IPS DF 6.9 (cell line): ENCODE results near the gene EIF5AL1.
"Not testable (repeated sequence)": the region's sequence is repeated elsewhere in the genome, so short reads cannot be mapped to it uniquely, and the experiment has no call there.

ENCODE experiments used
- DNase-seq: peaks from one replicate; pipeline ENCODE4 v3.0.0-alpha.2; 2013; ENCODE audit warnings: low read depth, low spot score
- H3K27ac ChIP-seq: one replicate; pipeline ENCODE4 v1.5.1; 2013; ENCODE audit warnings: low read length, control low read depth
- H3K27me3 ChIP-seq: 2 replicates; pipeline ENCODE4 v1.6.1; 2013; ENCODE audit warnings: mild to moderate bottlenecking, low read length; ENCODE audit not compliant: control insufficient read depth, insufficient read depth
- H3K36me3 ChIP-seq: 2 replicates; pipeline ENCODE4 v1.6.1; 2013; ENCODE audit warnings: low read length; ENCODE audit not compliant: control insufficient read depth, insufficient read depth
- H3K4me1 ChIP-seq: 2 replicates; pipeline ENCODE4 v1.6.1; 2013; ENCODE audit warnings: low read length; ENCODE audit not compliant: control insufficient read depth, insufficient read depth
- H3K4me3 ChIP-seq: 2 replicates; pipeline ENCODE4 v1.5.1; 2013; ENCODE audit warnings: mild to moderate bottlenecking, low read length
- H3K9me3 ChIP-seq: 2 replicates; pipeline ENCODE4 v1.6.1; 2013; ENCODE audit warnings: low read length, inconsistent platforms; ENCODE audit not compliant: control insufficient read depth, insufficient read depth
- WGBS: extraction: QIAGEN DNeasy Blood & Tissue Kit; methylation state at CpG from one replicate; pipeline ENCODE4 v1.1.7; 2013; ENCODE audit warnings: mixed read lengths, missing lambda C conversion rate; ENCODE audit not compliant: insufficient read length, insufficient coverage; 5-methylcytosine and 5-hydroxymethylcytosine counted together

EIF5AL1 gene

GRCh38 chr10:79509934-79510508, 2.3 kb upstream of the EIF5AL1 start:
- no CpG with 5 or more reads among the region's 5 CpGs for WGBS
- not testable (repeated sequence) for H3K9me3 ChIP-seq, H3K4me3 ChIP-seq, H3K27ac ChIP-seq, H3K4me1 ChIP-seq, H3K36me3 ChIP-seq, H3K27me3 ChIP-seq, DNase-seq

GRCh38 chr10:79516532-79517205, 4.3 kb downstream of the EIF5AL1 start:
- H3K27ac ChIP-seq, H3K27me3 ChIP-seq, H3K4me1 ChIP-seq, DNase-seq, H3K4me3 ChIP-seq, H3K9me3 ChIP-seq, H3K36me3 ChIP-seq: not testable (repeated sequence)
- WGBS = no CpG with 5 or more reads among the region's 7 CpGs

GRCh38 chr10:79517567-79517966, 5.2 kb downstream of the EIF5AL1 start:
- H3K27ac ChIP-seq, H3K4me3 ChIP-seq, H3K36me3 ChIP-seq, H3K27me3 ChIP-seq, H3K9me3 ChIP-seq, DNase-seq, H3K4me1 ChIP-seq: not testable (repeated sequence)
- WGBS = no CpG with 5 or more reads among the region's 4 CpGs

GRCh38 chr10:79521751-79522150, 9.4 kb downstream of the EIF5AL1 start:
- no CpG with 5 or more reads among the region's 6 CpGs for WGBS
- not testable (repeated sequence) for H3K36me3 ChIP-seq, H3K4me1 ChIP-seq, H3K4me3 ChIP-seq, DNase-seq, H3K27ac ChIP-seq, H3K27me3 ChIP-seq, H3K9me3 ChIP-seq

GRCh38 chr10:79522464-79522863, 10.1 kb downstream of the EIF5AL1 start:
- no CpG with 5 or more reads among the region's 4 CpGs for WGBS

GRCh38 chr10:79523157-79523853, 11.0 kb downstream of the EIF5AL1 start:
- H3K4me3 ChIP-seq, H3K36me3 ChIP-seq, H3K9me3 ChIP-seq, H3K27ac ChIP-seq, H3K27me3 ChIP-seq, H3K4me1 ChIP-seq, DNase-seq: not testable (repeated sequence)
- WGBS = no CpG with 5 or more reads among the region's 13 CpGs

More at GRCh38 chr10:79522464-79522863, 10.1 kb downstream of the EIF5AL1 start:
- DNase-seq, H3K9me3 ChIP-seq, H3K4me3 ChIP-seq, H3K36me3 ChIP-seq, H3K27ac ChIP-seq, H3K27me3 ChIP-seq, H3K4me1 ChIP-seq: not testable (repeated sequence)

GRCh38 chr10:79525049-79525710, 12.8 kb downstream of the EIF5AL1 start:
- WGBS = no CpG with 5 or more reads among the region's 8 CpGs
- not testable (repeated sequence) for H3K4me1 ChIP-seq, DNase-seq

GRCh38 chr10:79528261-79528660, 15.9 kb downstream of the EIF5AL1 start:
- WGBS = no CpG with 5 or more reads among the region's 4 CpGs
- H3K4me3 ChIP-seq, H3K27ac ChIP-seq, H3K9me3 ChIP-seq, H3K27me3 ChIP-seq, H3K36me3 ChIP-seq, H3K4me1 ChIP-seq, DNase-seq: not testable (repeated sequence)

More at GRCh38 chr10:79525049-79525710, 12.8 kb downstream of the EIF5AL1 start:
- not testable (repeated sequence) for H3K36me3 ChIP-seq, H3K27me3 ChIP-seq, H3K9me3 ChIP-seq, H3K27ac ChIP-seq, H3K4me3 ChIP-seq

- not testable (repeated sequence) for H3K4me1 ChIP-seq, DNase-seq, H3K36me3 ChIP-seq, H3K27me3 ChIP-seq, H3K4me3 ChIP-seq, H3K27ac ChIP-seq, H3K9me3 ChIP-seq
- no CpG with 5 or more reads among the region's 11 CpGs for WGBS
Measured at GRCh38 chr10:79533142-79533902, 21.0 kb downstream of the EIF5AL1 start.

- no CpG with 5 or more reads among the region's 5 CpGs for WGBS
- not testable (repeated sequence) for DNase-seq, H3K27me3 ChIP-seq, H3K27ac ChIP-seq, H3K9me3 ChIP-seq, H3K36me3 ChIP-seq, H3K4me1 ChIP-seq, H3K4me3 ChIP-seq
Measured at GRCh38 chr10:79533903-79534175, 21.5 kb downstream of the EIF5AL1 start.
